ENCODE measurements around the gene AKAP13.
A peak's percentile ranks its signal among the peaks of the same experiment; 100 is the strongest.

Gene AKAP13

DNA sequence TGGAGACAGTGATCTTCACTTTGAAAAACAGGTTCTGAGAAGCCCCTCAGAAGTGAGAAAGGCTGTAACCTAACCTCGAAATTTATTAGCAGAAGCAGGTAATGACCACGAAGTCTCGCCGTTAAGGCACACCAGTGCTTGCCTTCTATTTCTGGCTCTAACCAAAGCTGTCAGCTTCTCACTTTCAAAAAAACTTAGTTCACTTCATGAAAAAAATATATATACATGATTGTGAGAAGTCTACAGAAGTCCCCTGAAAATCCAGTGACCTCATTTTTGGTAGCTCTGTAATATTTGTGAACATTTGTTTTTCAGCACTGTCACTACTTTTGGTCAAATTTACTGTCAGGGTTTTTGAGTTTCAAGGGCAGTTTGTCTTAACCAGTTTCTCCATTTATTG lies 19.1 kb upstream of the AKAP13 start:
- H3K27me3 Mint-ChIP-seq, result no peaks in the 10 kb centered on the region
- H3K4me1 Mint-ChIP-seq (ENCODE audit: low read depth), result peaks cover 28% of the 10 kb centered on the region
- H3K4me3 Mint-ChIP-seq, result no peak overlapping the region
- H3K9me3 Mint-ChIP-seq, result no peaks in the 10 kb centered on the region
- H3K36me3 Mint-ChIP-seq (ENCODE audit: low read depth), result no peaks in the 10 kb centered on the region
- H3K27ac Mint-ChIP-seq, result no peak overlapping the region
- DNase-seq, result no peak

DNA sequence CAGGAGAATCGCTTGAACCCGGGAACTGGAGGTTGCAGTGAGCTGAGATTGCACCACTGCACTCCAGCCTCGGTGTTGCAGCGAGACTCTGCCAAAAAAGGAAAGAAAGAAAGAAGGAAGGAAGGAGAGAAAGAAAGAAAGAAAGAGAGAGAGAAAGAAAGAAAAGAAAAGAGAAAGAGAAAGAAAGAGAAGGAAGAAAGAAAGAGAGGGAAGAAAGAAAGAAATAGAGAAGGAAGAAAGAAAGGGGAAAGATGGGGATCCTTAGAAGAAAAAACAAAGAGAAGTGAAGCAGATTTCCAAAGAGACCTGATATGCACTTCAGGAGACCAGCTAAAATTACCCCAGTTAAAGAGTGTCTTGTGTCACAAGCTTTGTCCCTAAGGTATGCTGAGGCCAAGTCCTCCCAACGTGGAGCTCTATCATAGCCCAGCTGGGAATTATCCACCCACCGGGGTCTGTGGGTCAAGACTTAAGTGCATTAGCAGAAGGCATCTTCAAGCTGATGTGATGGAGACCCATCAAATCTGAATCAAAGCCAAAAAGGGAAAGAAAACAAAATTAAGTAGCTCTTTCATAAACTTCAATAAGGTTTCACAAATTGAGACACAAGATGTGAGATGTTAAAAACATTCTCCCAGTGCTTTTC lies 17.8 kb upstream of the AKAP13 start:
- Mint-ChIP-seq H3K4me3 (no peak overlapping the region), H3K4me1 (ENCODE audit: low read depth) (peaks cover 26% of the 10 kb centered on the region), H3K36me3 (ENCODE audit: low read depth) (no peaks in the 10 kb centered on the region), H3K27me3 (no peaks in the 10 kb centered on the region), H3K9me3 (no peaks in the 10 kb centered on the region), H3K27ac (no peak overlapping the region)
- no peak for DNase-seq

- Mint-ChIP-seq H3K4me1 (ENCODE audit: low read depth) (peaks cover 22% of the 10 kb centered on the region), H3K9me3 (no peaks in the 10 kb centered on the region)
Measured at GRCh38 chr15:85365980-85366379, 14.4 kb upstream of the AKAP13 start.

GRCh38 chr15:85367741-85368140 lies 12.7 kb upstream of the AKAP13 start:
- Mint-ChIP-seq H3K4me1 (ENCODE audit: low read depth) (peaks cover 18% of the 10 kb centered on the region), H3K27me3 (no peaks in the 10 kb centered on the region), H3K4me3 (no peak overlapping the region), H3K9me3 (no peaks in the 10 kb centered on the region), H3K27ac (no peak overlapping the region), H3K36me3 (ENCODE audit: low read depth) (no peaks in the 10 kb centered on the region)
- no peak for DNase-seq

More at GRCh38 chr15:85365980-85366379, 14.4 kb upstream of the AKAP13 start:
- H3K27me3 Mint-ChIP-seq, result no peaks in the 10 kb centered on the region
- H3K36me3 Mint-ChIP-seq (ENCODE audit: low read depth), result no peaks in the 10 kb centered on the region
- no peak for DNase-seq
- H3K27ac Mint-ChIP-seq, result no peak overlapping the region
- no peak overlapping the region for H3K4me3 Mint-ChIP-seq

DNA sequence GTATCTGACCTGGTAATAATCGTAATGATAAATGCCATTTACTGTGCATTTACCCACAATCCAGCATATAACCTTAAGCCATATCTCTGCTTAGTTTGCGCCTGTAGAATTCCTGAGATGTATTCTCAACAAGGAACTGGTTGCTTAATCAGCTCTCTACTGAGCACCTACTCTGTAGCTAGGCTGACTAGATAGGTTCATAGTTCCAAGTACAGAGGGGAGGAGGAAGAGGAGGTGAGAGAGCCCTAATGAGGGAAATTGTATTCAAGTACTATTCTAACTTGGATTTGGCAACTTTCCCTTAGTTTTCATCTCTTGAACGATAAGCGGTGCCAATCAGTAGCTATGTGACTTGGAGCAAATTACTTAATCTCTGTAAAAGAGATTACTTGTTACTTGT lies 5.6 kb upstream of the AKAP13 start:
- Mint-ChIP-seq H3K27ac (no peak overlapping the region), H3K4me3 (no peak overlapping the region), H3K36me3 (ENCODE audit: low read depth) (no peaks in the 10 kb centered on the region), H3K9me3 (no peaks in the 10 kb centered on the region), H3K4me1 (ENCODE audit: low read depth) (peaks cover 17% of the 10 kb centered on the region), H3K27me3 (no peaks in the 10 kb centered on the region)
- DNase-seq, result no peak

DNA sequence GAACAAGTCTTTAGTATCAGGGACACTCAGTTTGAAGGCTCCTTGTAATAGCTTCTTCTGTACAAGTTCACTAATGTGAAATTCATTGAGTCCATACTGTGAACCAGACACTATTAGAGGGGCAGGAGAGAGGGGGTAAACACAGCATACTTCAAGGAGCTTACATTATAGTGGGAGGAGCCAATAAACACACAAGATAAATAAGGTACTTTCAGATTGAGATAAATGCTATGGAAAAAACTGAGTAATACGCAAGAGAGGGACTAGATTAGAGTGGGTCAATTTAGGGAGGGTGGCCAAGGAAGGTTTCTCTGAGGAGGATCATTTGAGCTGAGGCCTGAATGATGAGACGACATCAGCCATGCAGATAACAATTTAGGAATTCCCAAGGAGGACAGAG lies 3.1 kb upstream of the AKAP13 start:
- no peak for DNase-seq
- Mint-ChIP-seq H3K27me3 (no peaks in the 10 kb centered on the region), H3K27ac (no peak overlapping the region), H3K36me3 (ENCODE audit: low read depth) (peaks cover 2% of the 10 kb centered on the region), H3K4me1 (ENCODE audit: low read depth) (peaks cover 25% of the 10 kb centered on the region), H3K4me3 (no peak overlapping the region), H3K9me3 (no peaks in the 10 kb centered on the region)

GRCh38 chr15:85377986-85378385 lies 2.4 kb upstream of the AKAP13 start:
- Mint-ChIP-seq H3K9me3 (no peaks in the 10 kb centered on the region), H3K4me1 (ENCODE audit: low read depth) (peaks cover 32% of the 10 kb centered on the region), H3K27ac (no peak overlapping the region), H3K36me3 (ENCODE audit: low read depth) (peaks cover 3% of the 10 kb centered on the region), H3K27me3 (no peaks in the 10 kb centered on the region), H3K4me3 (no peak overlapping the region)
- DNase-seq, result no peak

- Mint-ChIP-seq H3K27me3 (no peaks in the 10 kb centered on the region), H3K4me3 (peak overlapping the region; percentile 90), H3K9me3 (no peaks in the 10 kb centered on the region), H3K36me3 (ENCODE audit: low read depth) (peaks cover 6% of the 10 kb centered on the region), H3K27ac (peak overlapping the region; percentile 91), H3K4me1 (ENCODE audit: low read depth) (peaks cover 46% of the 10 kb centered on the region)
- no peak for DNase-seq
Measured at GRCh38 chr15:85379403-85380131, 836 bp upstream of the AKAP13 start.

DNA sequence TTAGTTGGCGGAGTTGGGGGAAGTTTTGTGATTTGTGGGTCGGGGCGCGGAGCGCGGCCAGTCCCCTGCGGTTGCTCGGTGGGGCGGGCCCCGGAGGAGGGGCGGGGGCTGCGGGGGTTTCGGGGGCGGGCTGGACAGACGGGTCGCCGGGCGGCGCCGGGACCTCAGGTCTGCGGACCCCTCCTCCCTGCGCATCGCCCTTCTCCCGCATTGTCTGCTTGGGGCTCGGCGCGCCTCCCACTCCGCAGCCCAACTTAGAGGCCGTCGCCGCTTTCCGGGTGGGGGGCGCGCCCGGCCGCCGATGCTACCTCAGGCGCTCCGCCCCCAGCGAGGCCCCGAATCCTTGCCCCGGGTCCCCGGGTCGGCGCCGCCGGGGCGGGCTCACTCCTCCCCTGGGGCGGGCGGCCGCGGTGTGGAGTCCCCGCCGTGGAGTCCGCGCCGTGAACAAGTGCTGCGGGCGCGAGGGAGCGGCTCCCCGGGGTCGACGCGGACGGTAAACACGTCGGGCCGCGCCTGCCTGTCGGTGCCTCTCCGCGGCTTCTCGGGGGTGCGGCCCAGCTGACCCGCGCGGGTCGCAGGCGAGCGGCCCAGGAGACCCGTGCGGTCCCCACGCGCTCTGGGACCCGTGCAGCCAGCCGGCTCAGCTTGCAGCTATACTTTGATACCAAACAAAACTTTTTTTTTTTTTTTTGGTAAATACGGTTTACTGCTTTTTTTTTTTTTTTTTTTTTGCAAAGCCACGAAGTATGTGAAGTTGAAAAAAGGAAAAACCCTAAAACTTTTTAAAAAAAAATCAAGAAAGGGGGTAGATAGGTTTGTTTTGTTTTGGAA lies 624 bp downstream of the AKAP13 start:
- peak; percentile 75 for DNase-seq
- H3K4me3 Mint-ChIP-seq, result peak overlapping the region; percentile 90
- peaks cover 15% of the 10 kb centered on the region for H3K36me3 Mint-ChIP-seq (ENCODE audit: low read depth)
- no peaks in the 10 kb centered on the region for H3K9me3 Mint-ChIP-seq
- peak overlapping the region; percentile 96 for H3K27ac Mint-ChIP-seq
- no peaks in the 10 kb centered on the region for H3K27me3 Mint-ChIP-seq
- peaks cover 55% of the 10 kb centered on the region for H3K4me1 Mint-ChIP-seq (ENCODE audit: low read depth)

DNA sequence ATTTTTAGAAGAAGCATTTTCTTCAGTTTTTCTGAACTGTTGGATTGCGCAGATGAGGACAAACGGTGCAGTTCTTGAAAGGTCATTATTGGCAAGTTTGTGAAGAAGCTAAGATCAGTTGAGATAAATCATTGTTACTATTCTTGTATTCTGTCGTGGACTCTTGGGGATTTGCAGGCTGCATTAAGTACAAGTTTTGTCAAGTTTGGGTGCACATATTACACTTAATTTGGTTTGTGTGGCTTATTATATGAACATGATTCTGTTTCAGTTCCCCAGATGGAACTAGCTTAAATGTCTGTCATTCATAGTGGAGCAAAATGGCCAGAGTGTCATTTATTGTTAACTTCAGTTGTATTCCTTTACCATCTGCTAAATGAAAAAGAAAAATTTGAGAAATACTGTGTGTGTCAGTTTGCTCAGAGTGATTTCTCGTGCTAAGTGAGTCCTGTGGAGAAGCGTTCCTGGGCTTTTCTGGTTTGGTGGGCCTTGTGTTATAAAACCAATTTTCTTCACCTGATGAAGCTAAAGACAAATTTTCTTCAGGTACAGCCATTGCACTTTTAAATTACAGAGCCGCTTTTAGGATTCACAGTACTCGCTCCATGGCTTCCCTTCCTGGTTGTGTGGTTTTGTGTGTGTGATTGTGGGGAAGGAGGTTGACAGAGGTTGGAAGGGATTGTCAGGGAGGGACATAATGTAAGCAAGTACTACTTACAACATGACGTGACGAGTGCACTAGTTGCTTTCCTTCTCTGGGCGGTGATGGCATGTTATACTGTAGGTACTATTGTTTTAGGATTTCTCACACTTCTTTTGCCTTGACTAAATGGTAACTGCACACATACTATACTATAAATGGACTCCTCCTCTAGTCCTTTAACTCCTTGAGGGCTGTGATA lies 1.7 kb downstream of the AKAP13 start:
- H3K27me3 Mint-ChIP-seq, result no peaks in the 10 kb centered on the region
- H3K36me3 Mint-ChIP-seq (ENCODE audit: low read depth), result peaks cover 20% of the 10 kb centered on the region
- no peaks in the 10 kb centered on the region for H3K9me3 Mint-ChIP-seq
- peak overlapping the region; percentile 38 for H3K27ac Mint-ChIP-seq
- H3K4me1 Mint-ChIP-seq (ENCODE audit: low read depth), result peaks cover 57% of the 10 kb centered on the region
- no peak for DNase-seq
- H3K4me3 Mint-ChIP-seq, result peak overlapping the region; percentile 90

DNA sequence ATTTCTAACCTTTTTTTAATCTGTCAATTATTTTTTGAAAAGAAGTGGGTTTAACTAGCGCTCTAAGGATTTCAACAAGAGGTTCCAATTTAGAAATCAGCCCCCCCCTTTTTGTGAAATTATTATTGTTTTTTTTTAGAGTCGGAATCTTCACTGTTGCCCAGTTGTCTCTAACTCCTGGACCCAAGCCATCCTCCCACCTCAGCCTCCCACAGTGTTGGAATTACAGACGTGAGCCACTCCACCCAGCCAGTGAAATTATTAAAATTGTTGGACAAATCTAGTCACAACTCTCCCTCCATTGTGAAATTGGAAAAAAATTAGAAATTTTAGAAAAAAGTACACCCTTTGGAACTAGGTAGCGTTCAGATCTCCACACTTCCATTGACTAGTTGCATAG lies 2.5 kb downstream of the AKAP13 start:
- H3K4me3 Mint-ChIP-seq, result peak overlapping the region; percentile 90
- H3K27ac Mint-ChIP-seq, result peak overlapping the region; percentile 41
- H3K4me1 Mint-ChIP-seq (ENCODE audit: low read depth), result peaks cover 58% of the 10 kb centered on the region
- peaks cover 25% of the 10 kb centered on the region for H3K36me3 Mint-ChIP-seq (ENCODE audit: low read depth)
- H3K27me3 Mint-ChIP-seq, result no peaks in the 10 kb centered on the region
- no peak for DNase-seq
- H3K9me3 Mint-ChIP-seq, result no peaks in the 10 kb centered on the region

DNA sequence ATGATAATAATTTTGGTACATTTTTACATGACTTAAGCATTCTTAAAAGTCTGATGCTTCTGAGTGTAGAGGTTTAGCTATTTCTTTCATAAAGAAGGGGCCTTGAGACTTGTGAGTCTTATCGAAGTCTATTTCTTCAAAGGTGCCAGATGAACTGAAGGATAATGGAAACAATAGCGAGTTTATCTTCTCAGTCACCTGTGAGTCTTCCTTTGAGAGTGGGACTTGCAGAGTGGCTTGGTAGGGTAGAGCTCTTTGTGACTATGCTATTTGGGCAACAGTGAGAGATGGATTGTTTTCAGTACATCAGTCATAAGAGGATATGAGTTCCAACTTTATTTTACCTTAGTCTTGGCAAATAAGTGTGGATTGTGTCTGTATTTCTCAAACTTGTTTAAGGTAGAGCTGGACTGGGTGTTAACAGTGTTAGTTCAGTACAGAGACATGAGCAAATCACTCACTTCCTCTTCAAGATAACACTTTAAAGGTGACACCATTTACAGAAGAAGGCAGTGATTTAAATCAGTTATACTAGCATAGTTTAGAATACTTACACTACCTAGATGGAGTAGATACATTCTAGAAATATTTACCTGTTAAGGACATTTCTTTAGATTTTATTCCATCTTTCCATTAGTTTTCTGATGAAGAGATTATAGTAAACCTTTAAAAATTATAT lies 3.2 kb downstream of the AKAP13 start:
- peaks cover 25% of the 10 kb centered on the region for H3K36me3 Mint-ChIP-seq (ENCODE audit: low read depth)
- peak overlapping the region; percentile 90 for H3K4me3 Mint-ChIP-seq
- H3K4me1 Mint-ChIP-seq (ENCODE audit: low read depth), result peaks cover 57% of the 10 kb centered on the region
- H3K9me3 Mint-ChIP-seq, result no peaks in the 10 kb centered on the region
- no peaks in the 10 kb centered on the region for H3K27me3 Mint-ChIP-seq
- DNase-seq, result no peak
- peak overlapping the region; percentile 41 for H3K27ac Mint-ChIP-seq

DNA sequence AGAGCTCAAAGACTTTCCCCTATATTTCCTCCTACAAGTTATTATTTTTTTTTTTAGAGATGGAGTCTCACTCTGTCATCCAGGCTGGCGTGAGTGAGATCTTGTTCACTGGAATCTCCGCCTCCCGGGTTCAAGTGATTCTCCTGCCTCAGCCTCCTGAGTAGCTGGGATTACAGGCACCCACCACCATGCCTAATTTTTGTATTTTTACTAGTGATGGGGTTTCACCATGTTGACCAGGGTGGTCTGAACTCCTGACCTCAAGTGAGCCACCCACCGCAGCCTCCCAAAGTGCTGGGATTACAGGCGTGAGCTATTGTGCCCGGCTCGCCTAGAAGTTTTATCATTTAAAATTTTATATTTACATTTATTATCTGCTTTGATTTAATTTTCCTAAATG lies 5.9 kb downstream of the AKAP13 start:
- Mint-ChIP-seq H3K27ac (no peak overlapping the region), H3K4me3 (no peak overlapping the region), H3K4me1 (ENCODE audit: low read depth) (peaks cover 48% of the 10 kb centered on the region)

More for the DNA sequence above, 5.9 kb downstream of the AKAP13 start:
- H3K36me3 Mint-ChIP-seq (ENCODE audit: low read depth), result peaks cover 22% of the 10 kb centered on the region
- no peaks in the 10 kb centered on the region for H3K27me3 Mint-ChIP-seq
- H3K9me3 Mint-ChIP-seq, result no peaks in the 10 kb centered on the region
- DNase-seq, result no peak
